Gastrocnemius medialis (tissue), 4 donors: Measurements from ENCODE around the gene GATA2. TPM values are rescaled to one million over a fixed set of nuclear protein-coding genes. Genes with fewer than 3 reads are reported as not detected.

ENCODE experiments used
- ATAC-seq, 2 donors: fragments of 150-250 bp; one replicate each; pipeline ENCODE4 v1.9.1; 2016
- DNase-seq, 2 donors: peaks; one replicate each; pipeline ENCODE4 v3.0.0-alpha.2; 2019
- H3K27ac ChIP-seq, 4 donors: fragments of 200-600 bp; sonication (generic); 1 replicate in 1 of 4; 2 replicates in 3 of 4; pipeline ENCODE4 v1.5.1; 2016 to 2018; ENCODE audit warnings: mild to moderate bottlenecking in 2 of 4, moderate library complexity in 1 of 4
- H3K27me3 ChIP-seq, 3 donors: fragments of 200-600 bp; sonication (generic) in 2 of 3; 1 replicate in 1 of 3; 2 replicates in 2 of 3; pipeline versions ENCODE4 v1.5.1 to v1.6.0; 2016 to 2019; ENCODE audit warnings: mild to moderate bottlenecking in 1 of 3, moderate library complexity in 1 of 3
- H3K36me3 ChIP-seq, 2 donors: fragments of 200-600 bp; sonication (generic) in 1 of 2; one replicate each; pipeline ENCODE4 v1.5.1; 2017 to 2018
- H3K4me1 ChIP-seq, 2 donors: fragments of 200-600 bp; sonication (generic) in 1 of 2; one replicate each; pipeline ENCODE4 v1.5.1; 2016 to 2017; ENCODE audit warnings: mild to moderate bottlenecking in 2 of 2
- H3K4me3 ChIP-seq, 4 donors: fragments of 200-600 bp; sonication (generic) in 3 of 4; 1 replicate in 1 of 4; 2 replicates in 3 of 4; pipeline ENCODE4 v1.5.1; 2016 to 2019; ENCODE audit warnings: mild to moderate bottlenecking in 2 of 4
- H3K9me3 ChIP-seq, 3 donors: fragments of 200-600 bp; sonication (generic) in 2 of 3; 1 replicate in 1 of 3; 2 replicates in 2 of 3; pipeline ENCODE4 v1.5.1; 2016 to 2019
- POLR2A ChIP-seq, 2 donors: fragments of 450-650 bp; IDR thresholded peaks; one replicate each; pipeline ENCODE4 v1.6.1; 2017; ENCODE audit warnings: antibody characterized with exemption in 2 of 2, mild to moderate bottlenecking in 2 of 2, moderate library complexity in 2 of 2
- in situ Hi-C, 4 donors: fragments of 200-750 bp; cut with MboI; loops; one replicate each; pipeline versions ENCODE4 v1.15.0 to v1.8.0; 2017; ENCODE audit warnings: low sequenced_read_pairs in 4 of 4
- intact Hi-C: fragments of 100-400 bp; cut with DNase I; formaldehyde crosslinking; loops from one replicate; pipeline ENCODE4 v1.15.1; 2023; ENCODE audit warnings: low total_unique reads
- total RNA-seq, 4 donors: library from RNA; depleted of rRNA; stranded (reverse); fragments of >200 nt; gene quantifications; one replicate each; pipeline versions ENCODE4 v1.1.0 to v1.2.3, GENCODE V29; 2016
- TF ChIP-seq, protein P1 (sequence below), 5 experiments: fragments of 450-650 bp in 3 of 5; fragments of 200-600 bp in 2 of 5; sonication (generic) in 2 of 5; IDR thresholded peaks in 4 of 5; conservative IDR thresholded peaks in 1 of 5; 1 replicate in 4 of 5; 2 replicates in 1 of 5; pipeline ENCODE4 v1.5.1; 2016 to 2019; ENCODE audit warnings: antibody characterized with exemption in 5 of 5, mild to moderate bottlenecking in 3 of 5, moderate library complexity in 3 of 5

GATA2 gene
- total RNA-seq, 4 donors from 2014 or later: 9.0 to 14.4 (median 12.7) TPM

- Histone ChIP-seq H3K27ac (no peak overlapping the region), H3K4me3 (no peak overlapping the region), H3K36me3 (no peaks in the 10 kb centered on the region), H3K9me3 (no peaks in the 10 kb centered on the region), H3K4me1 (no peaks in the 10 kb centered on the region), H3K27me3 (peaks cover 19 to 24% (median 23%) of the 10 kb centered on the region in 3 donors)
- ATAC-seq: no peak
- in situ Hi-C loops: loop anchor here in 3 of 4 donors (10.0 kb wide), 2 partner anchors 328 to 408 kb away; no protein-coding TSS in a partner anchor
- DNase-seq: no peak
- TF ChIP-seq, protein P1, sequence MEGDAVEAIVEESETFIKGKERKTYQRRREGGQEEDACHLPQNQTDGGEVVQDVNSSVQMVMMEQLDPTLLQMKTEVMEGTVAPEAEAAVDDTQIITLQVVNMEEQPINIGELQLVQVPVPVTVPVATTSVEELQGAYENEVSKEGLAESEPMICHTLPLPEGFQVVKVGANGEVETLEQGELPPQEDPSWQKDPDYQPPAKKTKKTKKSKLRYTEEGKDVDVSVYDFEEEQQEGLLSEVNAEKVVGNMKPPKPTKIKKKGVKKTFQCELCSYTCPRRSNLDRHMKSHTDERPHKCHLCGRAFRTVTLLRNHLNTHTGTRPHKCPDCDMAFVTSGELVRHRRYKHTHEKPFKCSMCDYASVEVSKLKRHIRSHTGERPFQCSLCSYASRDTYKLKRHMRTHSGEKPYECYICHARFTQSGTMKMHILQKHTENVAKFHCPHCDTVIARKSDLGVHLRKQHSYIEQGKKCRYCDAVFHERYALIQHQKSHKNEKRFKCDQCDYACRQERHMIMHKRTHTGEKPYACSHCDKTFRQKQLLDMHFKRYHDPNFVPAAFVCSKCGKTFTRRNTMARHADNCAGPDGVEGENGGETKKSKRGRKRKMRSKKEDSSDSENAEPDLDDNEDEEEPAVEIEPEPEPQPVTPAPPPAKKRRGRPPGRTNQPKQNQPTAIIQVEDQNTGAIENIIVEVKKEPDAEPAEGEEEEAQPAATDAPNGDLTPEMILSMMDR (IDR thresholded peaks at IDR 0.05 in 4 of 5, conservative IDR thresholded peaks at IDR 0.05 in 1 of 5): no peak
- TF ChIP-seq POLR2A (IDR thresholded peaks at IDR 0.05): no peak
- intact Hi-C loops: no loop called here
These were observed 10.2 kb upstream of the GATA2 start for GRCh38 chr3:128503164-128503651.

GRCh38 chr3:128502712-128503111 is 9.7 kb upstream of the GATA2 start:
- Histone ChIP-seq H3K36me3 (no peaks in the 10 kb centered on the region), H3K4me1 (no peaks in the 10 kb centered on the region), H3K27me3 (peaks cover 22 to 26% (median 26%) of the 10 kb centered on the region in 3 donors), H3K27ac (no peak overlapping the region), H3K9me3 (no peaks in the 10 kb centered on the region), H3K4me3 (no peak overlapping the region)
- in situ Hi-C loops: loop anchor here in 3 of 4 donors (10.0 kb wide), 2 partner anchors 328 to 408 kb away; no protein-coding TSS in a partner anchor
- intact Hi-C loops: no loop called here
- TF ChIP-seq POLR2A (IDR thresholded peaks at IDR 0.05): no peak
- TF ChIP-seq, protein P1 (IDR thresholded peaks at IDR 0.05 in 4 of 5, conservative IDR thresholded peaks at IDR 0.05 in 1 of 5): no peak
- DNase-seq (no peak), ATAC-seq (no peak)

DNA sequence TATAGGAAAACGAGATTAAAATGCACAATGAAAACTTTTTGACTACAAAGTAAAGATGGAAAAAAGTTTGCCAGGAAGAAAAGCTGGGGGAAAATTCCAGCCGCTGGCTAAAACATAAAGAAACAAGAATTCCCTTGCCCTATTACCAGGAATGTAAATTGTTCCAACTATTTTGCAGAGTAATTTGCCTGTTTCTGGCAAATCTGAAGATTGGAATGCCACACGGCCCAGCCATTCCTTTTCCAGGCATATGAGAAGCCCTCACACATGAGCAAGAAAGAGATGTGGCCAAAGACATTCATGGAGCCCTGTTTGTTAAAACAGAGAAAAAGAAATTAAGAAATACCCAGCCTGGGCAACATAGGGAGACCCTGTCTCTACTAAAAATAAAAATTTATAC is 8.4 kb upstream of the GATA2 start:
- peaks cover 4 to 10% of the 10 kb centered on the region in 2 donors for H3K4me1 ChIP-seq
- peaks cover 33 to 38% (median 37%) of the 10 kb centered on the region in 3 donors for H3K27me3 ChIP-seq
- TF ChIP-seq POLR2A (IDR thresholded peaks at IDR 0.05): no peak
- H3K9me3 ChIP-seq: no peaks in the 10 kb centered on the region
- no peaks in the 10 kb centered on the region for H3K36me3 ChIP-seq
- ATAC-seq (no peak), DNase-seq (no peak)
- no peak overlapping the region for H3K4me3 ChIP-seq
- in situ Hi-C loops (loop anchor here in 3 of 4 donors (10.0 kb wide), 2 partner anchors 327 to 407 kb away; no protein-coding TSS in a partner anchor), intact Hi-C loops (no loop called here)
- no peak overlapping the region for H3K27ac ChIP-seq

DNA sequence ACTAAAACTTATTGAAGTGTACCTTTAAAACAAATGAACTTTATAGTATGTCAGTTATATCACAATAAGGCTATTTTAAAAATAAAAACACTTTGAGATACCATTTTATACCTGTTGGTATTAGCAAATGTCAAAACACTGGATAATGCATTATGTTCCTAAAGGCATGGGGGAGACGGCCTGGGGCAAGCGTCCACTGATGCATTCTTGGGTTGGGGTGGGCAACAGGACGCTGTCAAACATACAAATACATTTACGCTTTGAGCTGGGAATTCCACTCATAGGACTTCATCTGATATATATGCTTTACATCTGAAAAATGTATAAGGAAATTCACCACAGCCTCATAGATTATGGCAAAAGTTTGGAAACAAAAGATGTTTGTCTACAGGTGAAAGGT is 7.6 kb upstream of the GATA2 start:
- Histone ChIP-seq H3K4me1 (peaks cover 4 to 10% of the 10 kb centered on the region in 2 donors), H3K36me3 (no peaks in the 10 kb centered on the region), H3K27me3 (peaks cover 40 to 46% (median 44%) of the 10 kb centered on the region in 3 donors), H3K4me3 (no peak overlapping the region), H3K9me3 (no peaks in the 10 kb centered on the region), H3K27ac (no peak overlapping the region)
- TF ChIP-seq, protein P1 (IDR thresholded peaks at IDR 0.05 in 4 of 5, conservative IDR thresholded peaks at IDR 0.05 in 1 of 5): no peak
- no peak for TF ChIP-seq POLR2A (IDR thresholded peaks at IDR 0.05)
- no peak for DNase-seq
- in situ Hi-C loops (loop anchor here in 3 of 4 donors (10.0 kb wide), 2 partner anchors 326 to 406 kb away; no protein-coding TSS in a partner anchor), intact Hi-C loops (no loop called here)
- no peak for ATAC-seq

GRCh38 chr3:128499724-128500275 is 6.8 kb upstream of the GATA2 start:
- Histone ChIP-seq H3K4me1 (peaks cover 4 to 10% of the 10 kb centered on the region in 2 donors), H3K4me3 (no peak overlapping the region), H3K27ac (no peak overlapping the region), H3K36me3 (no peaks in the 10 kb centered on the region), H3K9me3 (no peaks in the 10 kb centered on the region), H3K27me3 (peaks cover 48 to 51% (median 51%) of the 10 kb centered on the region in 3 donors)
- in situ Hi-C loops (loop anchor here (10.0 to 25.0 kb wide), 3 partner anchors 325 to 412 kb away; no protein-coding TSS in a partner anchor), intact Hi-C loops (loop anchor here (2.0 to 5.0 kb wide), 3 partner anchors 192 to 425 kb away; no protein-coding TSS in a partner anchor)
- TF ChIP-seq, protein P1 (IDR thresholded peaks at IDR 0.05 in 4 of 5, conservative IDR thresholded peaks at IDR 0.05 in 1 of 5): no peak
- no peak for TF ChIP-seq POLR2A (IDR thresholded peaks at IDR 0.05)
- no peak for ATAC-seq
- DNase-seq: no peak
